HEK293 (cell line): Measurements from ENCODE around the gene SUOX.

ENCODE experiments used
- BCL11A ChIP-seq: fragments of 450-650 bp; formaldehyde crosslinking; IDR thresholded peaks from 2 replicates; pipeline ENCODE4 v1.5.1; 2016; ENCODE audit warnings: low read depth, missing biosample characterization, missing genetic modification characterization
- EGR2 ChIP-seq: fragments of 450-650 bp; formaldehyde crosslinking; IDR thresholded peaks from 2 replicates; pipeline ENCODE4 v1.5.1; 2016; ENCODE audit warnings: low read depth, missing biosample characterization, missing genetic modification characterization
- ELK4 ChIP-seq: IDR thresholded peaks from 2 replicates; pipeline ENCODE4 v1.6.1; 2011; ENCODE audit warnings: mild to moderate bottlenecking, low read depth, low read length, borderline replicate concordance
- KLF1 ChIP-seq: fragments of 450-650 bp; formaldehyde crosslinking; IDR thresholded peaks from 2 replicates; pipeline ENCODE4 v1.5.1; 2016; ENCODE audit warnings: missing biosample characterization, missing genetic modification characterization
- KLF10 ChIP-seq: fragments of 450-650 bp; IDR thresholded peaks from 2 replicates; pipeline ENCODE4 v1.5.1; 2018; ENCODE audit warnings: missing biosample characterization, mild to moderate bottlenecking, missing genetic modification characterization
- KLF16 ChIP-seq: fragments of 450-650 bp; formaldehyde crosslinking; IDR thresholded peaks from 2 replicates; pipeline ENCODE4 v1.5.1; 2017; ENCODE audit warnings: missing biosample characterization, missing genetic modification characterization
- MYNN ChIP-seq: fragments of 450-650 bp; formaldehyde crosslinking; IDR thresholded peaks from 2 replicates; pipeline ENCODE4 v1.5.1; 2016; ENCODE audit warnings: missing biosample characterization, missing genetic modification characterization, borderline replicate concordance
- REPIN1 ChIP-seq: fragments of 450-650 bp; formaldehyde crosslinking; IDR thresholded peaks from 2 replicates; pipeline ENCODE4 v1.5.1; 2017; ENCODE audit warnings: missing biosample characterization, missing genetic modification characterization, low read depth
- REST ChIP-seq: fragments of 450-650 bp; formaldehyde crosslinking; IDR thresholded peaks from 2 replicates; pipeline ENCODE4 v1.5.1; 2016; ENCODE audit warnings: missing biosample characterization, missing genetic modification characterization
- YY1 ChIP-seq: fragments of 450-650 bp; formaldehyde crosslinking; IDR thresholded peaks from 2 replicates; pipeline ENCODE4 v1.5.1; 2018; ENCODE audit warnings: missing biosample characterization, missing genetic modification characterization
- ZBTB7A ChIP-seq: fragments of 450-650 bp; formaldehyde crosslinking; IDR thresholded peaks from 2 replicates; pipeline ENCODE4 v1.5.1; 2016; ENCODE audit warnings: low read depth, missing biosample characterization, missing genetic modification characterization
- ZFHX2 ChIP-seq: fragments of 450-650 bp; formaldehyde crosslinking; conservative IDR thresholded peaks from 2 replicates; pipeline ENCODE4 v1.5.1; 2016; ENCODE audit warnings: missing biosample characterization, missing genetic modification characterization
- ZNF140 ChIP-seq: fragments of 450-650 bp; formaldehyde crosslinking; IDR thresholded peaks from 2 replicates; pipeline ENCODE4 v1.5.1; 2016; ENCODE audit warnings: missing biosample characterization, missing genetic modification characterization
- ZNF19 ChIP-seq: fragments of 450-650 bp; formaldehyde crosslinking; IDR thresholded peaks from 2 replicates; pipeline ENCODE4; 2016; ENCODE audit warnings: missing biosample characterization, missing genetic modification characterization, low read depth
- ZNF248 ChIP-seq: fragments of 450-650 bp; formaldehyde crosslinking; IDR thresholded peaks from 2 replicates; pipeline ENCODE4 v1.5.1; 2017; ENCODE audit warnings: missing biosample characterization, missing genetic modification characterization
- ZNF366 ChIP-seq: fragments of 450-650 bp; formaldehyde crosslinking; conservative IDR thresholded peaks from 2 replicates; pipeline ENCODE4 v1.5.1; 2016; ENCODE audit warnings: missing biosample characterization, missing genetic modification characterization
- ZNF394 ChIP-seq: fragments of 450-650 bp; formaldehyde crosslinking; IDR thresholded peaks from 2 replicates; pipeline ENCODE4 v1.5.1; 2016; ENCODE audit warnings: missing biosample characterization, missing genetic modification characterization, mild to moderate bottlenecking, moderate library complexity, borderline replicate concordance
- ZNF398 ChIP-seq: fragments of 450-650 bp; formaldehyde crosslinking; IDR thresholded peaks from 2 replicates; pipeline ENCODE4 v1.5.1; 2017; ENCODE audit warnings: missing biosample characterization, missing genetic modification characterization
- ZNF404 ChIP-seq: fragments of 450-650 bp; formaldehyde crosslinking; IDR thresholded peaks from 2 replicates; pipeline ENCODE4 v1.5.1; 2017; ENCODE audit warnings: missing biosample characterization, missing genetic modification characterization
- ZNF416 ChIP-seq: fragments of 450-650 bp; formaldehyde crosslinking; IDR thresholded peaks from 2 replicates; pipeline ENCODE4 v1.5.1; 2016; ENCODE audit warnings: missing biosample characterization, missing genetic modification characterization
- ZNF488 ChIP-seq: fragments of 450-650 bp; formaldehyde crosslinking; IDR thresholded peaks from 2 replicates; pipeline ENCODE4 v1.5.1; 2016; ENCODE audit warnings: missing biosample characterization, missing genetic modification characterization
- ZNF510 ChIP-seq: fragments of 450-650 bp; formaldehyde crosslinking; IDR thresholded peaks from 2 replicates; pipeline ENCODE4 v1.5.1; 2018; ENCODE audit warnings: mild to moderate bottlenecking, missing genetic modification characterization, missing biosample characterization; ENCODE audit not compliant: insufficient replicate concordance
- ZNF549 ChIP-seq: fragments of 450-650 bp; IDR thresholded peaks from 2 replicates; pipeline ENCODE4 v1.5.1; 2018; ENCODE audit warnings: missing biosample characterization, missing genetic modification characterization, mild to moderate bottlenecking, inconsistent platforms, moderate library complexity
- ZNF585B ChIP-seq: fragments of 450-650 bp; formaldehyde crosslinking; IDR thresholded peaks from 2 replicates; pipeline ENCODE4 v1.5.1; 2016; ENCODE audit warnings: missing biosample characterization, missing genetic modification characterization
- ZNF596 ChIP-seq: fragments of 450-650 bp; IDR thresholded peaks from 2 replicates; pipeline ENCODE4 v1.5.0; 2018; ENCODE audit warnings: missing biosample characterization, mild to moderate bottlenecking, missing genetic modification characterization, moderate library complexity
- ZNF600 ChIP-seq: fragments of 450-650 bp; formaldehyde crosslinking; IDR thresholded peaks from 2 replicates; pipeline ENCODE4 v1.5.1; 2016; ENCODE audit warnings: missing biosample characterization, missing genetic modification characterization
- ZNF677 ChIP-seq: fragments of 450-650 bp; IDR thresholded peaks from 2 replicates; pipeline ENCODE4 v1.5.0; 2018; ENCODE audit warnings: missing biosample characterization, mild to moderate bottlenecking, missing genetic modification characterization, moderate library complexity
- ZNF704 ChIP-seq: fragments of 450-650 bp; formaldehyde crosslinking; IDR thresholded peaks from 2 replicates; pipeline ENCODE4 v1.5.1; 2016; ENCODE audit warnings: missing biosample characterization, missing genetic modification characterization
- ZNF768 ChIP-seq: fragments of 450-650 bp; formaldehyde crosslinking; IDR thresholded peaks from 2 replicates; pipeline ENCODE4 v1.5.1; 2018; ENCODE audit warnings: missing biosample characterization, mild to moderate bottlenecking, missing genetic modification characterization
- ZNF843 ChIP-seq: fragments of 450-650 bp; formaldehyde crosslinking; IDR thresholded peaks from 2 replicates; pipeline ENCODE4 v1.5.1; 2016; ENCODE audit warnings: missing biosample characterization, missing genetic modification characterization
- ZSCAN5A ChIP-seq: fragments of 450-650 bp; formaldehyde crosslinking; IDR thresholded peaks from 2 replicates; pipeline ENCODE4 v1.5.1; 2016; ENCODE audit warnings: missing biosample characterization, missing genetic modification characterization

SUOX gene

GRCh38 chr12:55996715-55997534 is at the start of gene SUOX (continued):
- no peak for TF ChIP-seq REST (tag by site-specific recombination)
- no peak for TF ChIP-seq ZNF510 (tag by site-specific recombination)
- TF ChIP-seq ZNF140 (tag by site-specific recombination), result no peak
- peak; percentile 52; the same call in 1 of the 2 replicates for TF ChIP-seq ZNF394
- no peak for TF ChIP-seq EGR2 (tag by site-specific recombination)
- TF ChIP-seq ZNF585B (tag by site-specific recombination), result no peak
- no peak for TF ChIP-seq ZNF843 (tag by site-specific recombination)
- TF ChIP-seq ZNF549 (tag by site-specific recombination), result no peak
- peak; percentile 66; the same call in 1 of the 2 replicates for TF ChIP-seq ZNF600 (tag by site-specific recombination)
- no peak for TF ChIP-seq KLF10 (tag by site-specific recombination)
- peak; percentile 70 for TF ChIP-seq BCL11A
- no peak for TF ChIP-seq ZSCAN5A
- TF ChIP-seq ZNF404 (tag by site-specific recombination), result no peak
- no peak for TF ChIP-seq REPIN1 (tag by site-specific recombination)
- TF ChIP-seq ZNF677 (tag by site-specific recombination), result no peak
- peak; percentile 35; the same call in 1 of the 2 replicates for TF ChIP-seq YY1 (tag by site-specific recombination)
- TF ChIP-seq ZNF398 (tag by site-specific recombination), result 0 out of 2 replicates have a peak, but pooled peaks have one; percentile 12
- TF ChIP-seq ZNF416, result no peak
- TF ChIP-seq ZNF248 (tag by site-specific recombination), result no peak
- TF ChIP-seq ZNF488 (tag by site-specific recombination), result no peak
- no peak for TF ChIP-seq KLF1 (tag by site-specific recombination)
- TF ChIP-seq ZNF366 (tag by site-specific recombination), result no peak
- TF ChIP-seq ZNF704 (tag by site-specific recombination), result no peak
- TF ChIP-seq ELK4, result no peak
- TF ChIP-seq ZFHX2, result no peak
- TF ChIP-seq ZNF596, result no peak
- no peak for TF ChIP-seq ZNF768 (tag by site-specific recombination)
- TF ChIP-seq KLF16, result no peak
- TF ChIP-seq MYNN, result no peak
- TF ChIP-seq ZNF19 (tag by site-specific recombination), result no peak
- TF ChIP-seq ZBTB7A (tag by site-specific recombination), result no peak
